Kidney capillary endothelial cell (primary cell): Measurements from ENCODE around the gene CHFR.
A peak's percentile ranks its signal among the peaks of the same experiment; 100 is the strongest.
"Not testable (repeated sequence)": the region's sequence is repeated elsewhere in the genome, so short reads cannot be mapped to it uniquely, and the experiment has no call there.

ENCODE experiments used
- DNase-seq: peaks from one replicate; pipeline ENCODE4 v3.0.0-alpha.2; 2018; ENCODE audit warnings: low spot score

Gene CHFR

DNA sequence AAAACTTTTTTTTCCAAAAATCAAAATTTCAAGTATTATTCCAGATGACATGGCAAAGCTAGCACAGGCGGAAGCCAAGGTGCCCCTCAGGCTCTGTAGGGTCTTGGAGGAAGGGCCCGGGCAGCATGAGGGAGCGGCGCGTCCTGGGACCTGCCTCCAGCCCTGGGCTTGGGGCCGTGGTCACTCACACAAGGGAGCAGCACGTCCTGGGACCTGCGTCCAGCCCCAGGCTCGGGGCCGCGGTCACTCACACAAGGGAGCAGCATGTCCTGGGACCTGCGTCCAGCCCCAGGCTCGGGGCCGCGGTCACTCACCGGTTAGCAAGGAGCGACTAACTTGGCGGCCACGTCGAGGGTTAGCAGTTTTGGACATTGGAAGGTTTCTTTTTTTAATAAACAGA is 46.9 kb downstream of the CHFR start:
- DNase-seq: no peak

GRCh38 chr12:132839558-132840235 is 47.7 kb downstream of the CHFR start:
- no peak for DNase-seq

DNA sequence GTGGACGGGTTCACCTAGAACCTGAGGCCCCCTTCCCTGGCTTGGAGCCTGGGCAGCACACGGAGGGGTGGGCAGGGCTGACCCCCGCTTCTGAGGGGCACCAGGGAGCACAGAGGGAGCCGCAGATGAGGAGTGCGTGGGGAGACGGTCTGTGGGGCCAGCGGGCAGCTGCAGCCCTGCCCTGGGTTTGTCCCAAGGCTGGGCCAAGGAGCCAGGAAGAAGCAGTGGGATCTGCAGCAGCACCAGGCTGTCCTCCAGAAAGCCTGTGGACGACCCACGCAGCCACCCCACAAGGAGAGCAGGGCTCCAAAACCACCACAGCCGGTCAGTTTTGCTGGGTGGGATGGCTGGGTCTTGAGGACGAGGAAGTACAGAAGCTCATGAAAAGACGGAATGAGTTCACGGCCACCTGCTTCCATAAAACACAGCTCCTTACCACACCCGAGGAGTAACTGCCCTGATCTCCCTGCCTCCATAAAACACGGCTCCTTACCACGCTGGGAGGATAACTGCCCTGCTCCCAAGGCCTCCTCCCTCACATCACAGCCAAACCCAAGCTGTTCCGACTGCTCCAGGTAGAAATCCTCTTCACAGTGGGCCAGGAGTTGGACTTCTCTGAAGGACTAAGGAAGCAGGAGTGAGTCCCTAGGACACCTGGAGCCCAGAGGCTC is 48.9 kb downstream of the CHFR start:
- no peak for DNase-seq

DNA sequence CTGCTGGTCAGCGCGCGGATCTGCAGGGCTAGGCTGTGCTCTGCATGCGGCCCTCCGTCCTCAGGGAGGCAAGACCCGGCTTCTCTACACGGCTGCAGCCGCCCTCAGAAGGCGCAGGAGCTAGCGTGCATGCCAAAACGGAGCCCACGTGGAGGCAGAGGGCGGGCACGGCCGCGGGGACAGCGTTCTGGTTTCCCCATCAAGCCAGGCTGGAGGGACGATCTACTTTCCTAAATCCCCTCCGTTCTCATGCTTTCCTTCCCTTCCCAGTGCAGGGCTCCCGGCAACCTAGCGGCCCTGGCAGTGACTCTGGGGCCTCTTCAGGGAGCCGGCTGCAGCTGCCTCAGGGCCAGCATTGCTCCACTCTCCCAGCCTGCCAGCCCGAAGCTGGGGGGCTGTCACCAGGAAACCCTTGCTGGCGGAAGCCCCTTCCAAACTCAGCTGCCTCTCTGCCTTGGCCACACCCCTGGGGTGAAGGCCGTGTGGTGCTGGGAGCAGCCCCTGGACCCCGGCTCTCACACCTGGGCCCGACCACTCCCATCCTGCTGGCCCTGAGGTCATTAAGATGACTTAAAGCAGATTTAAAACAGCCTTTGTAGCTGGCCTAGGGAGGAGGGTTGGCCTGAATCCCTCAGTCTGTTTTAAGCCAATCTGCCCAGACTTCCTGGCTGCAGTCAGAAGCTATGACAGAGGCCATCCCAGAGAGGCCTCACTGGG is 49.6 kb downstream of the CHFR start:
- no peak for DNase-seq

DNA sequence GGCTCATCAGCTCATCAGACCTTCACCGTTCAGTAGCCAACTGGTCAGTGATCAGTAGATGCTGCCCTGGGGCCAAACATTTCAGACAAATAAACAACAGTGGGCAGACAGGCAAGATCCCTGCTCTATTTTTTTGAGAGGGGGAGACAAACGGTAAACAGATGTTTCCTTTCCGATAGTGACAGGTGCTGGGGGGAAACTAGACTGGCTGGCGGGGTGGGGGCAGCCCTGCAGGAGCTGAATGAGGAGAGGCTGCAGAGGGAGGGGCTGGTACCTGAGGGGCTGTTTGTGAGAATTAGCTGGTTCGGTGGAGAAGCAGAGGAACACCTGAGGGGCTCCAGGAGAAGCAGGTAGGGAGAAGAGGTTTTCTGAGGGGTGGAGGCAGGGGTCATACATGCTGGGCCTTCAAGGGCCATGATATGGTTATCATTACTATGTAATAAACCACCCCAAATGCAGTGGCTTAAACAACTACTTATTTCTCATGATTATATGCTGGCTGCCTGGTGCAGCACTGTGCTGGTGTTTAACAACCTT is 50.5 kb downstream of the CHFR start:
- no peak for DNase-seq

- not testable (repeated sequence) for DNase-seq
These were observed 51.2 kb downstream of the CHFR start for GRCh38 chr12:132836230-132836629.

DNA sequence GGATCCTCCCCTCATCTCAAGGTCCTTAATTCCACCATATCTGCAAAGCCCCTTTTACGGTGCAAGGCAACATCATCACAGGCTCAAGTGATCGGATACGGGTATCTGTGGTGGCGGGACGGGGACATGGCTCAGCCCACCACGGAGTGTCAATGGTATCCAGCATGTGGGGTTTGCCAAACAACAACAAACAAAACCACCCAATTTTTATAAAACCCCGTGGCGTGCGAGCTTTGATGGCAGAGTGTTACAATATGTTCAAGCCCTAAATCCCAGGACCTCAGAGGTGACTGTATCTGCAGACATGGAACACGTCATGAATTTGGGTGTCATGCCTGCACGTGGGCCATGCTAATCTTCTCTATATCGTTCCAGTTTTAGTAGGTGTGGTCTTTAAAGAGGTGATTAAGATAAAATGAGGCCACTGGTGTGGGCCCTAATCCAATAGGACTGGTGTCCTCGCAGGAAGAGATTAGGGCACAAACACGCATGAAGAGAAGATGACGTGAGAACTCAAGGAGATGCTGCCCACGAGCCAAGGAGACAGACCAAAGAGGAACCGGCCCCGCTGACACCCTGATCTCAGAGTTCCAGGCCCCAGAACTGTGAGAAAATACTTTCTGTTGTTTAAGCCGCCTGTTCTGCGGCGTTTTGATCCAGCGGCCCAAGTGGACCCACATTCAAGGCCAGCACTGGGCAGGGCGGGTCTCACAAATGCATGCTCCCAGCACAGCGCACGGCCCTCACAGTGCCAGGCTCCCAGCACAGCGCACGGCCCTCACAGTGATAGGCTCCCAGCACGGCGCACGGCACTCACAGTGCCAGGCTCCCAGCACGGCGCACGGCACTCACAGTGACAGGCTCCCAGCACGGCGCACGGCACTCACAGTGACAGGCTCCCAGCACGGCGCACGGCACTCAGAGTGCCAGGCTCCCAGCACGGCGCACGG is 52.1 kb downstream of the CHFR start:
- no peak for DNase-seq

GRCh38 chr12:132834181-132834711 is 53.2 kb downstream of the CHFR start:
- DNase-seq: no peak

- DNase-seq: no peak
These were observed 54.1 kb downstream of the CHFR start for GRCh38 chr12:132833341-132833740.

DNA sequence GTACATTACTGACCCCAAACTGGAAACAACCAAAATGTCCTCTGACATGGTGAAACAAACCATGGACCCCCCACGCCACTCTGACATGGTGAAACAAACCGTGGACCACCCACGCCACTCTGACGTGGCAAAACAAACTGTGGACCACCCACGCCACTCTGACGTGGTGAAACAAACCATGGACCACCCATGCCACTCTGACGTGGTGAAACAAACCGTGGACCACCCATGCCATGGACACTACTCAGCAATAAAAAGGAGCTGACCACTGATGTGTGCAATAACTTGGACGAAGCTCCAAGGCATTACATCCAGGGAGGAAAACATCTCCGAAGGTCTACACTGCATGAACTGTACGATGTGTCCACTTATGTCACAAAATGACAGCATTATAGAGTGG is 55.6 kb downstream of the CHFR start:
- no peak for DNase-seq

- DNase-seq: peak; percentile 93
These were observed 58.5 kb downstream of the CHFR start, which contains the start of gene GOLGA3 for GRCh38 chr12:132828706-132829534. Gene GOLGA3, minus strand, starts transcription at chr12:132828869. Its CDS starts 6,741 bp downstream, at chr12:132822128.

DNA sequence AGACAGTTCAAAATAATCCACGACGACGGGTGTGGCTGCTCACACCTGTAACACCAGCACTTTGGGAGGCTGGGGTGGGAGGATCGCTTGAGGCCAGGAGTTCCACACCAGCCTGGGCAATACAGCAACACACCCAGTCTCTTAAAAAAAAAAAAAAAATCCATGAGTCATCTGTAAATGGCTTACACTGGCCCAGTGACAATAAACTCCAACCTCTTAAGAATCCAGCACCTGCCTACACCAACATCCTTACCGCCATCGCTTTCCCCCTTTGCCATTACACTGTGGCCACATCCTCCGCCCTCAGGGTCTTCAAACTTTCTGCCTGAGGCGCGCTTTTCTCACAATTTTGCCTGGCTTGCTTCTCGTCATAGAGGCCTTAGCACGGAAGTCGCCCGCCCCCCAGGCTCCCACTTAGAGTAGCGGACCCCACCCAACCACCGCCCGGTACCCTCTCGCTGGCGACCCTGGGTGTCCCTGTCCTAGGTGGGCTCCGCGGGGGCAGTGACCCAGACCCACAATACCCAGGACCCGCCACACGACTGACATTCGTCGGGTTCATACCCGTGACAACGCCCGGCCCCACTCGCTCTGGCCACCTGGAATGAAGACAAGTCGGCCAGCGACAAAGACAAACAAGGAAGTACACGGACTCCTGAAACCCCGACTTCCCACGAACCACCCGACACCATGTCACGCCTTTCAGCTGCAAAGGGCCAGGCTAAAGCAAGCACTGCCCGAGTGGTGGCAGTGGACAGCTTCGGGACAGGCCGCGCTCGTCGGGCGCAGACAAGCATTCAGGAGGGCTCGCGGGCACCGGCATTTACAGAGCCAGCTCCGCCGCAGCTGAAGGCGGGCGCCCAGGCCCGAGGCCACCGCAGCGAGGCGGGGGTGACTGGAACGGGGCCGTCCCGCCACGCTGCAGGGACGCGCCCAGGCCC is 59.4 kb downstream of the CHFR start:
- peak; percentile 63 for DNase-seq

- DNase-seq: no peak
These were observed 61.5 kb downstream of the CHFR start for GRCh38 chr12:132825861-132826260.

- no peak for DNase-seq
These were observed 62.3 kb downstream of the CHFR start for GRCh38 chr12:132825089-132825488.

- no peak for DNase-seq
These were observed 63.4 kb downstream of the CHFR start for GRCh38 chr12:132824053-132824452.

DNA sequence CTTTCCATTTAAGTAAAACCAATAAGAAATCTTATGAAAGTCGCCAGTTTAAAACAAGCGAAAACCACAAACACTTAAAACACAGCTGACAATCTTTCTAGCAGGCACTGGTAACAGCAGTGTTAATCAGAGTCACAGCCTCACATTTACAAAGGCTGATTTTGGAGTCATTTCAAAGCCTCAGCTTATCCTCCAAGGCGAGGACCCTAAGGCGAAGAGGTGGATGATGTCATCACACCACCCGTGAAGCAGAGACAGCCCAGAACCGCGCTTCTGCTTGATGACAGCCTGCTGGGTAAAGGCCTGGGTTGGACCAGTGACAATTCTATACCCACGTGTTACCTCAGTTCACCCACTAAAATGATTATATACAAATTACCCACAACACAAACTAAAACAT is 68.8 kb downstream of the CHFR start:
- DNase-seq: no peak

DNA sequence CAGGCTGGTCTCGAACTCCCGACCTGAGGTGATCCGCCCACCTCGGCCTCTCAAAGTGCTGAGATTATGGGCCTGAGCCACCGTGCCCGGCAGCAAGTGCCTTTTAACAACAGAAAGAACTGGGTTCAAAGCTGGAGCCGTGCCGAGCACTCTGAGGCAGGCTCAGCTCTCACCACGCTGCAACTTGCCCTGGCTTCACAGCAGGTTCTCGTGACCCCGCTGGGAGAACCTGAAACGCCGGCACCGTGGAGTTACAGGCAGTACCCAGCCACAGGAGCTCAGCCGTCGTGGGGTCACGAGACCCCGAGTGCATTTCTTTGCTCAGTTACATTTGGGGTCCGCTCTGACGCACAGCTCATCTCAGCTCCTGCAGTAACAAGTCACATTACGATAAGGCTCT is 73.2 kb downstream of the CHFR start:
- DNase-seq: no peak

DNA sequence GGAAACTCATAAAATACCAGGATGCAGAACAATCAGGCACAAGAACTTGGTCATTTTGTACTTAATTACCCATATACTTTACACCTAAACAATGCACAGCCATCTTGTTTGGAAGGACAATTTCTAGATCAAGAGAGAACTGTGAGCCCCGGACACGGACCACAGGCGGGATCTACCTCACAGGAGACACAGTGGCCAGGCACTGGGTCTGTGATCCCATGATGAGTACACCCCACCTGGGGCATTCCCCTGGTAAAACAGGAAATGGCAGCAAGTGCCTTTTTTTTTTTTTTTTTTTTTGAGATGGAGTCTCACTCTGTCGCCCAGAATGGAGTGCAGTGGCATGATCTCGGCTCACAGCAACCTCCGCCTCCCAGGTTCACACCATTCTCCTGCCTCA is 74.0 kb downstream of the CHFR start:
- DNase-seq: no peak

DNA sequence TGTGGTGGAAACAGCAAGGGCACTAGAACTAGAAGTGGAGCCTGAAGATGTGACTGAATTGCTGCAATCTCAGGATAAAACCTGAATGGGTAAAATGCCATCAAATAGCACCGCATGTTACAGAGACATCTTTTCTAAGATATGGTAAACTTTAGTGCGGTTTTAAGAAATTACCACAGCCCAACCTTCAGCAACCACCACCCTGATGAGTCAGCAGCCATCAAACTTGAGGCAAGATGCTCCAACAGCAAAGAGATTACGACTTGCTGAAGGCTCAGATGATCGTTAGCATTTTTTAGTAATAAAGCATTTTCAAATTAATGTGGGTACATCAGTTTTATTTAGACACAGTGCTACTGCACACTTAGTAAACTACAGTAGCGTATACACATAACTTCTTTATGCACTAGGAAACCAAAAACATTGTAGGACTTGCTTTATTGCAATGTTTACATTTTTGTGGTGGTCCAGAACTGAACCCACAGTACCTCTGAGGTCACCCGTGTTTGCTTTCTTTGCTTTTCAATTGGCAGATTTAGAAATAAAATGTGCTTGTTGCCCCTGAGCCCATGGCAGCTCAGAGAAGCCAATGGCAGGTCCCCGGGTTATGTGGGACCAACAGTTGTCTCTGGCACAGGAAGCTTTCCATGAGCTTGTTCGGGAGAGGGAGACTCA is 74.6 kb downstream of the CHFR start:
- no peak for DNase-seq
